SIG-M5 treated with dmso at 0.1 percent for 504 hours (cell line): ENCODE measurements around the gene PRSS48.
"Not testable (repeated sequence)": the region's sequence is repeated elsewhere in the genome, so short reads cannot be mapped to it uniquely, and the experiment has no call there.

Experiments used
- DNase-seq: peaks from one replicate; lab custom pipeline; 2025; ENCODE audit not compliant: unreplicated experiment; lab: John Stamatoyannopoulos, UW

Gene PRSS48

DNA sequence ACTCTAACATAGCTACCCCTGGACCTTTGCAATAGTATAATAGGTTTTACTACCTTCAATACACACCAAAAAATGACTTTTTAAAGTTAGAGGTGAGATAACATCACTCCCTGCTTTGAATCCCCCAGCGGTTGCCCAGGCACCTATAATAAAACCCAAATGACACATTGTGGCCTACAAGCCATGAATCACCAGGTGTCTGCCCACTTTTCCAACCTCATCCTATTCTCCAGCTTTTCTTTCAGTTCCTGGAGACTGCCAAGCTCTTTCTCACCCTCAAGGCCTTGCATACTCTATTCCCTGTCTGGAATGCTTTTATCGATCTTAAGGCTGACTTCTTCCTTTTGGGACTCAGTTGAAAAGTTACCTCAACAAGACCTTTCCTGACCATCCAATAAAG is 16.4 kb upstream of the PRSS48 start:
- DNase-seq: no peak

- DNase-seq: no peak
These were observed 13.5 kb upstream of the PRSS48 start for GRCh38 chr4:151263455-151263854.

DNA sequence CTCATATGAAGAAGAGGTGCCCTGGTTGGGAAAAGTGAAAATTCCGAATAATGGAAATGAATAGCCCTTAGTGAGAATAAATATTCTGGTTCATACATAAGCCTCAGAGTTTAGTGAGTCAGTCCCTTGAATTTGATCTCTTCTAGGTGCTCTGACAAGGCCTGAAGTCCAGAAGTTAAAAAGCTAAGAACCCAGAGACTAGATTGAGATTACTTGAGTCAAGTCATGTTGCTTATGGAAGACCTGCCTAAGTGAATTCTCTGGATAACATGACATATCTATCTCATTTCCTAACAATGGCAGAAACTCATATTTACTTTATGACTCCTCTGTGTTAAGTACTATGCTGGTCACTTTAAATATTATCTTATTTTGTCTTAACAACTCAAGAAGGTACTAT is 10.5 kb upstream of the PRSS48 start:
- DNase-seq: no peak

DNA sequence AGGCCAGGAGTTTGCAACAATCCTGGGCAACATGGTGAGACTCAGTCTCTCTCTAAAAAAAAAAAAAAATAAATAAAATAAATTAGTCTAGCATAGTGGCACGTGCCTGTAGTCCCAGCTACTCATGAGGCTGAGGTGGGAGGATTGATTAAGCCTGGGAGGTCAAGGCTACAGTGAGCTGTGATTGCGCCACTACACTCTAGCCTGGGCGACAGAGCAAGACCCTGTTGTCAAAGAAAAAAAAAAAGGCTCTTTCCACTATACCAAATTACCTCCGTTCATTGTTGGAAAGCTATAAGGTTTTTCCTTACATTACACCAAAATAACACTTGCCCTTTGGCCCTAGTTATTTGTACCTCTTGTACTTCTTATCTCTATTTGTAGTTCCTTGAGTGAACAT is 9.9 kb upstream of the PRSS48 start:
- no peak for DNase-seq

DNA sequence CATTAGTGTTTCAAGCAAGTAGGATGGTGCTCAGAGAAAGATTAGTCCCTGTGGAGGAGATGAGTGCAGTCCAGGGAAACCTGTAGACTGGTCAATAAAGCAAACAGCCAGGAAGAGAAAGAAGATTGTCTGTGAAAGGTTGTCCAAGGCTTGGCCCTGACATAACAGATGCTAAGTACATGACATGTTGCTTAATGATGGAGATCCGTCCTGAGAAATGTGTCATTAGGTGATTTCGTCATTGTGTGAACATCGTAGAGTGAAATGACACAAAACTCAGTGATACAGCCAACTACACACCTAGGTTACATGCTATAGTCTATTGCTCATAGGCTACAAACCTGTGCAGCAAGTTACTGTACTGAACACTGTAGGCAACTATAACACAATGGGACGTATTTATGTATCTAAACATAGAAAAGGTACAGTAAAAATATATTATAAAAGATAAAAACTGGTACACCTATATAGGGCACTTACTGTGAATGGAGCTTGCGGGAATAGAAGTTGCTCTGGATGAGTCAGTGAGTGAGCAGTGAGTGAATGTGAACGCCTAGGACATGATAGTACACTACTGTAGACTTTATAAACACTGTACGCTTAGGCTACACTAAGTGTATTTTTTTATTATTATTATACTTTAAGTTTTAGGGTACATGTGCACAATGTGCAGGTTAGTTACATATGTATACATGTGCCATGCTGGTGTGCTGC is 9.0 kb upstream of the PRSS48 start:
- DNase-seq: no peak

DNA sequence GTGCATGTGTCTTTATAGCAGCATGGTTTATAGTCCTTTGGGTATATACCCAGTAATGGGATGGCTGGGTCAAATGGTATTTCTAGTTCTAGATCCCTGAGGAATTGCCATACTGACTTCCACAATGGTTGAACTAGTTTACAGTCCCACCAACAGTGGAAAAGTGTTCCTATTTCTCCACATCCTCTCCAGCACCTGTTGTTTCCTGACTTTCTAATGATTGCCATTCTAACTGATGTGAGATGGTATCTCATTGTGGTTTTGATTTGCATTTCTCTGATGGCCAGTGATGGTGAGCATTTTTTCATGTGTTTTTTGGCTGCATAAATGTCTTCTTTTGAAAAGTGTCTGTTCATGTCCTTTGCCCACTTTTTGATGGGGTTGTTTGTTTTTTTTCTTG is 8.1 kb upstream of the PRSS48 start:
- not testable (repeated sequence) for DNase-seq

DNA sequence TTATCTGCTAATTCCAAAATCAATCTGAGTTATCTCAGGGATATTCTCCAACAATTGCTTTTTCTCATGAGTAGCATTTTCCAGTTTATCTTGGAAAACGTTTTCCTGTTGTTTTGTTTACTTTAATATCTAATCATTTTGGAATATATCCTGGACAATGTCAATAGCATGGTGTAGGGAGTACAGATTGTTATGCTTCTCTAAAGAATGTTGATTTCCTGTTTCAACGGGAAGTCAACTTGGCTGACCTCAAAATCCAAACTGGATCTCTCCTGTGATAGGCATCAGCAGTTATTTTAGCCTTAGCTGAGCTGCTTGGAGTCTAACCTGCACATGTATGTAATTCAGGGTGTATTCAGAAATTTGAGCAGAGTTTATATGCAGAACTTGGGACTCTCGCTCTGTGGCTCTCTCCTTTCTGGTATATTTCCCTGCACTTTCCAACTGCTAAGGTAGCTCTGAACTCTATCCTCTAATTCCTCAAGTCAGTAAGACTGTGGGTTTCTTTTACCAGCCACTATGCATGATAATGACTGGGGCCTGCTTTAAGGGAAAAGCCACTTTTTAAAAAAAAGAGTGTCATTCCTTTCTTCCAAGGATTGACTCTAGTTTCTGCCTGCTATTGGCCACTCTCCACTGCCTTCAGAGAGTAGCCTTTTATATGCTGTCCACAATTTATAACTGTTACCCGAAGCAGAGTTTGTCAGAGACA is 7.7 kb downstream of the PRSS48 start:
- DNase-seq: no peak

GRCh38 chr4:151287409-151287808 is 10.4 kb downstream of the PRSS48 start:
- no peak for DNase-seq

GRCh38 chr4:151291485-151291884 is 14.5 kb downstream of the PRSS48 start:
- DNase-seq: no peak

DNA sequence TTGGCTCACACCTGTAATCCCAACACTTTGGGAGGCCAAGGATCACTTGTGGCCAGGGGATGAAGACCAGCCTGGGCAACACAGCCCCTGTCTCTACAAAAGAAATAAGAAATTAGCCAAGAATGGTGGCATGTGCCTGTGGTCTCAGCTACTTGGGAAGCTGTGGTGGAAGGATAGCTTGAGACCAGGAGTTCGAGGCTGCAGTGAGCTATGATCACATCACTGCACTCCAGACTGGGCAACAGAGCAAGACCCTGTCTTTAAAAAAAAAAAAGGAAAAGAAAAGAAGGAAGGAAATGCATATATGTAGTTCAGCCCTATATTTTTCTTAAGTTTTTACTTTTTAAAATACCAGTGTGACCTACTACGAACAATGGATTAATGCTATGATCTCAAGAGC is 15.1 kb downstream of the PRSS48 start:
- no peak for DNase-seq

- no peak for DNase-seq
These were observed 18.0 kb downstream of the PRSS48 start for GRCh38 chr4:151294833-151295496.

DNA sequence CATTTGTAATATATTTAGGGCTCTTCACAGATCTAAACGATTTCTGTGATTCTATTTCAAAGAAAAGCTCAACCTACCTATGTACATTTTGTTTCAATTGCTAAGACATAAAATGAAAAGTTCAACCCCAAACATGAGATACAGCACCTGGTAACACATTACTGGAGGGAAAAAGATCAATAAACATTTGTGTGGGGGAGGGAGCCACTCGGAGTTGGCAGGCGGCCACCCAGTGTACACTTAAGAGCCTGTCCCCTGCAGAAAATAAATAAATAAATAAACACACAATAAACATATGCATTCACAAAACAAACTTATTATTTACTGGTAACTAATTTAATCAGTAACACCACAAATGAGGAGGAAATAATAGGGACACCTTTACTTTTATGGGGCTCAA is 19.3 kb downstream of the PRSS48 start:
- no peak for DNase-seq

DNA sequence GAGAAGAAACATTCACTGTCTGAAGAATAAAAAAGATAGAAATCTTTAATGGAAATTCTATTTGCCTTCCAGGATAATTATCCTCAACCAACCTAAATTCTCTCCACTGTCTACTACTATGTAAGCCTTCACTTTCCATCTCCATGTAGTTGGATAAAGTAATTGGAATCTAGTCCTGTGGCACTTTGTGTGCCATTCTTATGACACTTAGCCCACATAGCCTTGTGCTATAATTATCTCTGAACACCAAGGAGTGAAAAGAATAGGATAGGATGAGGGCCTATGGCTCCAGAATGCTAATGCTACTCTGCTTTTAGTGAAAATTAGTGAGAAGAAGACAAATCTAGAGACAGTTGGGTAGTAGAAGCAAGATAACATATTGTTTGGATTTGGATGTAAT is 20.2 kb downstream of the PRSS48 start:
- DNase-seq: no peak

DNA sequence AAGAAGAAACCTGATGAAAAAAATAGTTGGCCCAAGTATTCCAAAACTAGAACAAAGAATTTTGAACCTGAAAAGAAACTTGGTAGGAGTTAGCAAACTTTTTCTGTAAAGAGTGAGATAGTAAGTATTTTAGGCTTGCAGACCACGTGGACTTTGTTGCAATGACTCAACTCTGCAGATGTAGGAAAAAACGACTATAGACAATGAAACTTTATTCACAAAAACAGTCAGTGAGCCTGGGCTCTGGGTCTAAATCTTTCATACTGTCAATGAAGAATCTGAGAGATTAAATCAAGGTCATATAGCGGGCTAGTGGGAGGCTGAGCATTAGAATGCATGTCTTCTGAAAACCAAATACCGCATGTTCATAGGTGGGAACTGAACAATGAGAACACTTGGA is 25.5 kb downstream of the PRSS48 start:
- no peak for DNase-seq

GRCh38 chr4:151304226-151304625 is 27.3 kb downstream of the PRSS48 start:
- DNase-seq: no peak

DNA sequence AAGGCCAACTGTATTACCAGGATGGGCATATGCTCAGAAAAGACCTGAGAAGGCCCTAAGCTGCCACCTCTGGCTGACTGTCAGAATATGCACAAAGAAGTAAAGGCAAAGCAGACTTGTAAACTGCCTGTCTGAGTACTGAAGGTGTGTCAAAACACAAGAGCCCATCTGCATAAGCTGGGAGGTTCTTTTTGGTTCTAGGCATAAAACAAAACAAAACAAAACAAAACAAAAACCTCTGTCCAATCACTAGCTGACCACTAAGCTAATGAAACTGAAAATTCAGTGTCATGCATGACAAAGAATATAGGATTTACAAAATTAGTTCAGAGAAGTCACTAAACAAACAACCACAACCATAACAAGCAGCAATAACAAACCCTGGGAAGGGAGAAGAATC is 27.8 kb downstream of the PRSS48 start:
- DNase-seq: no peak

DNA sequence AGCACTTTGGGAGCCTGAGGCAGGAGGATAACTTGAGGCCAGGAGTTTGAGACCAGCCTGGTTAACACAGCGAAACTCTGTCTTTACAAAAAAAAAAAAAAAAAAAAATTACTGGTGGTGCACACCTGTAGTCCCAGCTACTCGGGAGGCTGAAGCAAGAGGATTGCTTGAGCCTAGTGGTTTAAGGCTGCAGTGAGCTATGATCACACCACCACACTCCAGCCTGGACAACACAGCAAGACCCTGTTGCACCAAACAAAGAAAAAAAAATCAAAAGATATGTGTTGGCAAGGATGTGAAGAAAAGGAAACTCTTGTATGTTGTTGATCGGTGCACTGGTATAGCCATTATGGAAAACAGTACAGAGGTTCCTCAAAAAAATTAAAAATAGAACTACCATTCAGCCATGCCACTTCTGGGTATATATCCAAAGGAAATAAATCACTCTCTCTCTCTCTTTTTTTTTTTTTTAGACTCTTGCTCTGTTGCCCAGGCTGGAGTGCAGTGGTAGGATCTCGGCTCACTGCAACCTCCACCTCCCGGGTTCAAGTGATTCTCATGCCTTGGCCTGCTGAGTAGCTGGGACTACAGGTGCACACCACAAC is 33.3 kb downstream of the PRSS48 start:
- no peak for DNase-seq

- DNase-seq: no peak
These were observed 36.5 kb downstream of the PRSS48 start for GRCh38 chr4:151313306-151314009.

- no peak for DNase-seq
These were observed 37.0 kb downstream of the PRSS48 start for GRCh38 chr4:151314010-151314355.

GRCh38 chr4:151314479-151314878 is 37.5 kb downstream of the PRSS48 start:
- no peak for DNase-seq

- no peak for DNase-seq
These were observed 38.4 kb downstream of the PRSS48 start for GRCh38 chr4:151315212-151315886.
